Panc1 (cell line): ENCODE measurements around the gene MYH14.
"Not testable (repeated sequence)": the region's sequence is repeated elsewhere in the genome, so short reads cannot be mapped to it uniquely, and the experiment has no call there.

ENCODE experiments used
- TCF7L2 ChIP-seq: IDR thresholded peaks from 2 replicates; pipeline ENCODE4 v1.6.1; 2011; ENCODE audit warnings: mild to moderate bottlenecking, low read depth, low read length, inconsistent platforms
- TF ChIP-seq, protein P1 (sequence below): fragments of 450-650 bp; IDR thresholded peaks from 2 replicates; pipeline ENCODE4 v1.5.1; 2017; ENCODE audit warnings: mild to moderate bottlenecking

DNA sequence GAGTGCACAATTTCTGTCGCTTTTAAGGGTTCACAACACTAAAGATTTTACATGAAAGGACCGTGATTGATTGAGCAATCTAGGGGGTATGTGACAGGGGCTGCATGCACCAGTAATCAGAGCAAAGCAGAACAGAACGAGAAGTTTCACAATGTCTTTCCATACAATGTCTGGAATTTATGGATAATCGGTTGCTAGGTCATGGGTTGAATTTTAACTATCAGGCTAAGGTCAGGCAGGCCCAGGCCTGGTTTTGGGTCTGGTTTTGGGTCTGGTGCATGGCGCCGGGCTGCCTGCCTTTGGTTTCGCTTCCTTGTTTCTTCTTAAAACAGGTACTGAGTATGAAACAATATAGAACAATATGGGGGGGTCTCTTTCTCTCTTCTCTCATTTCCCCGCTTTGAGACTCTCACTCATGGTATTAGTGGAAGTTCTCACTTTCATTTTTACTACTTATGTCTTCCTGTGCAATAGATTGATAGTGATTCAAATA is 143.7 kb downstream of the MYH14 start:
- TF ChIP-seq, protein P1, sequence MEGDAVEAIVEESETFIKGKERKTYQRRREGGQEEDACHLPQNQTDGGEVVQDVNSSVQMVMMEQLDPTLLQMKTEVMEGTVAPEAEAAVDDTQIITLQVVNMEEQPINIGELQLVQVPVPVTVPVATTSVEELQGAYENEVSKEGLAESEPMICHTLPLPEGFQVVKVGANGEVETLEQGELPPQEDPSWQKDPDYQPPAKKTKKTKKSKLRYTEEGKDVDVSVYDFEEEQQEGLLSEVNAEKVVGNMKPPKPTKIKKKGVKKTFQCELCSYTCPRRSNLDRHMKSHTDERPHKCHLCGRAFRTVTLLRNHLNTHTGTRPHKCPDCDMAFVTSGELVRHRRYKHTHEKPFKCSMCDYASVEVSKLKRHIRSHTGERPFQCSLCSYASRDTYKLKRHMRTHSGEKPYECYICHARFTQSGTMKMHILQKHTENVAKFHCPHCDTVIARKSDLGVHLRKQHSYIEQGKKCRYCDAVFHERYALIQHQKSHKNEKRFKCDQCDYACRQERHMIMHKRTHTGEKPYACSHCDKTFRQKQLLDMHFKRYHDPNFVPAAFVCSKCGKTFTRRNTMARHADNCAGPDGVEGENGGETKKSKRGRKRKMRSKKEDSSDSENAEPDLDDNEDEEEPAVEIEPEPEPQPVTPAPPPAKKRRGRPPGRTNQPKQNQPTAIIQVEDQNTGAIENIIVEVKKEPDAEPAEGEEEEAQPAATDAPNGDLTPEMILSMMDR: not testable (repeated sequence)
- not testable (repeated sequence) for TF ChIP-seq TCF7L2
